NCI-H1694 treated with DMSO at 0.1 percent for 48 hours (cell line): Measurements from ENCODE around the gene NRIP2.
A peak's percentile ranks its signal among the peaks of the same experiment; 100 is the strongest.

Experiments used
- DNase-seq: peaks from one replicate; lab custom pipeline; 2025; lab: John Stamatoyannopoulos, UW

NRIP2 gene

DNA sequence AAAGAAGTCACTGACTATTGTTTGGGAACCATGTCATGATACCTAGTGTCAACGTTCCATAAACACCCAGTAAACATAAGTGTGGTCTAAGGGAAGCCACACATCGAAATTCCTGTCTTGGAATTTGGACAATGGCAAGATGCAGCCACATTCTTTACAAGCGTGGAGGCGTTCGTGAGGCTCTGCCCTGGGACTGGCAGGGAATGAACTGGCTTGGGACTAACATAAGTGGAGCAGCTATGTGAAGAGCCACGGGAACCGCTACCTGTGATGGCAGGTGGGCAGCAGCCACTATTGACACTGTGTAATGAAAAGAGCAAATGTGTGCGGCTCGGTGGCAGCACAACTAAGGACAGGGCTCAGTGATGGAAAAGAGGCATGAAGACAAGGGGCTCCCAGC lies 10.0 kb upstream of the NRIP2 start:
- no peak for DNase-seq

DNA sequence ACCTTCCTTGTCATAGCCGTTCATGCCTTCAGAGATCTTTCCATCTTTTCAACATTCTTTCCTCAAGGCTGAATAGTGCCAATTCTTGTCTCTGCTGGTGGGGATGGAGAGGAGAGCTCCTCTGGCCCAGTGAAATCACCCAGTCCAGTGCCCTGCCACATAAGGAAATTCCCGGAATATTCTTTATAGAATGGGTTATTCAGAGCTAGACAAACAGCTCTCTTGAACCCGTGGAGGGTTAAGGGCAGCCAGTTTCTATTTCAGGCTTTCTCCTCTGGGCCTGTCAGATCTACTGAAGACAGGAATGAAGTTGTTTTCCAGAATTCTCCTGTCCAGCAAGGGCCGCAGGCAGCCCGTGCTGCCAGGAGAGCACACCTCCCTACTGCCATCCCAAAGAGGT lies 8.1 kb upstream of the NRIP2 start:
- DNase-seq = no peak

DNA sequence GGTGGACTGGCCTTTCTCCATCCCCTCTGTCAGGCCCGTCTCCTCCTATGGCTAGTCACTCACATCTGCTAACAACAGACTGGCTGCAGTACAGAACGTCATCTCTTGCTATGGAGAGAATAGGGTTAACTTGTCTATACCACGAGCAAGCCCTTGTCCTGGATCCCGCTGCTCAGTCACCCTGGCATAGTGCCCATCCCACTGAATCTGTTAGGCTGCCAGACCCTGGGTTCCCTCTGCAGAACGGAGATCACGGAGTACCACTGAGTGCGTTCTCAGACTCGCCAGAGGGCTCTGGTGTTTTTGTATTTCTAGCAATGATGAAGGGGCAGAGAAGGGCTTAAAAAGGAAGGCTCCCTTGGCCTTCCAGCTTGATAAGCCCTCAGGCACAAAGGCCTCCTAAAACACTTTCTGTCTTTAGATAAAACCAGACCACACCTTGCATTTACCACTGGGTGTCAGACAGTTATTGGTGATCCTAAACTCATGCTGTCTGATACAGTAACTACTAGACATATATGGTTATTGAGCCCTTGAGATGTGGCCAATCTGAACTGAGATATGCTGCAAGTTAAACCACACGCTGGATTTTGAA lies 6.3 kb upstream of the NRIP2 start:
- DNase-seq = peak; percentile 43

DNA sequence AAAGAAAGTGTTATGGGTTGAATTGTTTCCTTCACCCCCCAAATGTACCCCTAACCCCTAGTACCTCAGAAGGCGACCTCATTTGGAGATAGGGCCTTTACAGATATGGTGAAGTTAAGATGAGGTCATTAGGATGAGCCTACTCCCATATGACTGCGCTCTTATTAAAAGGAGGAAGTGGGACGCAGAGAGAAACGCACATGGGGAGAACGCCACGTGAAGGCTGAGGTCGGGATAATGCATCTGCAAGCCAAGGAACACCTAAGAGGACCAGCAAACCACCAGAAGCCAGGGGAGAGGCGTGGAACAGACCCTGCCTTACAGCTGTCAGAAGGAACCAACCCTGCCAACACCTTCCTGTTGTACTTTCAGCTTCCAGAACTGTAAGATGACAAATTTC lies 1.7 kb upstream of the NRIP2 start:
- no peak for DNase-seq

DNA sequence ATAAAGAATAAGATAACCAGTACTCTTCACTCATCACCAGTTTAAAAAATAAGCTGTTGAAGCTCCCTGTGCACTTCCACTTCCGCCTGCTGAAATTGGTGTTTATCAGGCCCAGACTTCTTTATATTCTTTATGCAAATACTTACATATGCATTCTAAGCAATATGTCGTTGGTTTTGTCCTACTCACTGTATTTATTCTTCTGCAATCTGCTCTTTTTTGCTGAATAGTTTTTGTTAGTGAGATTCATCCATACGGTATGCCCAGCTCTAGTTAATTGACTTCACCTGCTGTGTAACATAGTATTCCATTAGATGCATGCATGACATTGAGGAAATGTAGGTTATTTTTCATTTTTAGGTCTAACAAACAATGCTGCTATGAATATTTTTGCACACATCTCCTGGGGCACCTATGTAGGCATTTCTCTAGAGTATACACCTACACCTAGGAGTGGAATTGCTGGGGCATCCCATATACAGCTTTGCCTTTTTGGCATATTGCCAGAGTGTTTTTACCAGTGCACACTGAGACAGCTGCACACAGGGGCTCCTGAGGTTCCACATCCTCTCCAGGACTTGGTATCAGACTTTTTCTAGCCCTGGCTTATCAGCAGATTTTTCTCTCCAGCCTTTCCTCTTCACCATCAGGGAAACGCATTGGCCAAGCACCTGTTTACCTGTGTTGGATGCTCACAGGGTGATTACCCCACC lies 1.0 kb upstream of the NRIP2 start:
- DNase-seq = no peak

DNA sequence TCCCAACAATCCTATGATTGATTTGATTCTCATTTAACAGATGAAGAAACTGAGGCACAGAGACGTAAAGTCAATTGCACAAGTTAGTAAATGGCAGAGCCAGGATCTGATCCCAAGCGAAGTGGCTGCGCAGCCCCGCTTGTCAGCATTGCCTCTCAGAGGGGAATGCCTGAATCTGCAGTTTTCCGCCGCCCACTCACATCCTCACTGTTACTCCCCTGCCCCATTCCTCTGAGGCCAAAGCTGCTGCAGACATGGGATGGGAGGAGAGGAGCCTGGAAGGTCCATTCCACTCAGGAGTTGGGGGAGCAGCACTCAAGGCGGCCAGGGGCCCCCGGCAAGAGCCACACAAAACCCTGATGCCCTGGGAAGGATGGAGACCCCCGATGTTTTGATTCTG lies 1.0 kb downstream of the NRIP2 start:
- DNase-seq = no peak

DNA sequence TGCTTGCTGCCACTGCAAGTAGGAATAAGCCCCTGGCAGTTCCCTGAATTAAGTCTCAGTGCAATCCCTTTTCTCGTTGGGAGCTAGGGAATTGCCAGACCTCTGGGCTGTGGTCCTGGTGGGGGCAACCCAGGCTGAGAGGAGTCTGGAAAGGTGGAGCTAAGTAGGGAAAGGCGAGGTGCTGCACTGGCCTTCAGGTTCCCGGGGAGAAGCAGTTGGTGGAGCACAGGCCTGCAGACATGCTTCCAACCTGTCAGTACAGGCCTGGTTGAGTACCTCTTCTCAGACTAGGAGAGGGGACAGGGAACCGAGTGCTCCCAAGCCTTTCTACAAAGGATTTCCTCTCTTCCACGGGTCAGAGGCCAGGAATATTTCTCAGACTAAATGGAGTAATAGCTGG lies 1.5 kb downstream of the NRIP2 start:
- DNase-seq = no peak

DNA sequence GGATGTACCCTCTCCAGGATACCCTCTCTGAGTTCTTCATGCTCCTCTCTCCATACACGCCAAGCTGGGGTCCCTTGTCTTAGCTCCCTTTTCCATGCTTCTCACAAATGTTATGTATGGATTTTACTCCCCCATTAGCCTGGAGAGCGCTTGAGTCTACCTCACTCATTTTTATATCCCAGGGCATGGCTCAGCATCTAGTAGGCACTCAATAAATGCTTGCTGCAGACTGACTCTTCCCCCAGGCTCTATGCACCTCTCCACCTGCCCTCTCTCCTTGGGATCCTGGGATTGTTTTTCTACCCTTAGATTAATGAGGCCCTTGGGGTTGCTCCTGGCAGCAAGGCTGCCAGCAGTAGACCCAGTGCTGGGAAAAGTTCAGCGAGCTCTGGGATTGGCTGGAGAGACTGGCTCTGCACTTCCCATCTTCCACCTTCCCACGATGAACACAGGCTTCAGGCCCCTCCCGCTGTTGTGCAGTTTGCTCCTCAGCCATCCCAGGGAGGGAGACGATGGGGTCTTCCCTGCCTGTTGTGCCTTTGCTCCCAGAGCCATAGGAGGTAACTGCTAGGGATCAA lies 2.2 kb downstream of the NRIP2 start:
- DNase-seq = no peak

DNA sequence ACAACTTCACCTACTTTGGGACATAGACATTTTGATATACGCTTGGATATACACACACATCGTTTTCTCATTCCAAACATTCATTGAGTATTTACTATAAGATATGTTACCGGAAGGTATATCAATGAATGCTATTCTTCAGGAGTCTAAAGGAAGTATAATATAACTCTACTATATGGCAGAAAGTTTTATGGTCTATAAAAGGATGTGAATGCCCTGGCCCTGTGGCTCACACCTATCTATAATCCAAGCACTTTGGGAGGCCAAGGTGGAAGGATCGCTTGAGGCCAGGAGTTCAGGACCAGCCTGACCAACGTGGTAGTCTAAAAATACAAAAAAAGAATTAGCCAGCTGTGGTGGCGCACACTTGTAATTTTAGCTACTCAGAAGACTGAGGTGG lies 5.6 kb downstream of the NRIP2 start:
- no peak for DNase-seq

DNA sequence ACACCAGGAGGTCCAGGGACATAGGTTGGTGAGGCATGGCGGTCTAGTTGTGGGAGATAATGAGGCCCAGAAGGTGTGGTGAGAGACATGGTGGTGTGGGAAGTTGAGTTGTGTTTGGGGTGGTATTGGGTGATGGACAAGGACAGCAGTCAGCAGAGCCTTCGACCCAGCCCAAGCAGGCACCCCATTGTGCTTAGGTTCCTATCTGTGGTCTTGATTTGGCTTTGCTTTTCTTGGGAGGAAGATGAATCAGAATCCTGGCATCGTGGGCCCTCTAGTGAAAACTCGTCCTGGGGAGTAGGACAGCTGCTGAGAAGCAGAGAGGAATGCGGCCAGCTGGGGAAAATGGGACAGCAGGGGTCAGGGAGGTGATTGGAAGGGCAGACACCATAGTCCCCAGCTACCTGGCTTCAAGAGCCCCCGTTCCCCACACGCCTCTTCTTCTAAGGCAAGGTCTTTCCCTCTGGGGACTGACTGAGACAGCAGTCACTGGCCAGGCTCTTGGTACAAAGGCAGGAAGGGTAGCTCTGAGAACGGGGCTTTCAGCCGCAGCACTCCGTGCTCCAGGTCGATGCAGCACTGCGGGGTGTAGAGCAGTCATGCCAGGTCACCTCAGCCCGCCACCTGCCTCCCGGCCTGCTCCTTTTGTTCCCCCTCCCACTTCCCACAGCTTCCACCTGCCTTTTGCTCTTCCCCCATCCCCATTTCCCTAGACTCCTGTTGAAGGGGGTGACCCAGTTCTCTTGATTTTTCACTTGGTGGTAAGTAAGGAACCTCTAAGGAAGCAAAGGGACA lies 7.9 kb downstream of the NRIP2 start:
- DNase-seq = no peak

DNA sequence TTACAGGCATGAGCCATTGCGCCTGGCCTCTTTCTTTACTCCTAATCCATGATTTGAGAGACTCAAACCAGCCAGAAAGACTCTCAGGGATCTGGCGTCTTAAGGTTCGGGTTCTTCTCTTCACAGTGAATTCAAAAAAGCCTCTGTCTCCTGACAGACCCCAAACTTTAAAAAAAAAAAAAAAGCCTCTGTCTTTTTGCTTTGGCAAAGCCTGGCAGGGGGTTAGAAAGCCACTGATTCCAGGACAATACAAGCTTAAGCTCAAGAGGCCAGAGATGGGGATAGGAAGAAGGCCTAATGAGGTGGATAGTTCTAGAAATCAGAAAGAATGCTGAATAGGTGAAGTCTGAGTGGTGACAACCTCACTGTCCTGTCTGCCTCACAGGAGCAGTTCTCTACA lies 8.8 kb downstream of the NRIP2 start:
- DNase-seq = no peak

DNA sequence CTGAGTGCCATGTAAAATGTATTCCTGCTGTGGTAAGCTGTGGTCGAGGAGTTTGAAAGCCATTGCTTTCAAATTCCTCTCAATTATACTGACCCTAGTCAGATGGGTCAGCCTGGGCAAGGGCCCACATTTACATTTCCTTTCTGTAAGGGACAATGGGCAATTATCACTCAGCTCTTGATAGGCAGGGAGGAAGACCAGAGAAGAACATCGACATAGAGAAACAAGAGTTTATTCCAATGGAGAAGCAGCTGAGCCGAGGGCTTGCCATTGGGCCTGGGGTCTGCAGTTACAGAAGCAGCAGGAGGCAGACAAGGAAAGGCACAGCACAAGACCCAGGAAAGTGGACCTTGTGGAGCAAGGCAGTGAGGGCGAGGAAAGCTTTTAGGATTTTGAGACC lies 9.7 kb downstream of the NRIP2 start:
- DNase-seq = no peak

DNA sequence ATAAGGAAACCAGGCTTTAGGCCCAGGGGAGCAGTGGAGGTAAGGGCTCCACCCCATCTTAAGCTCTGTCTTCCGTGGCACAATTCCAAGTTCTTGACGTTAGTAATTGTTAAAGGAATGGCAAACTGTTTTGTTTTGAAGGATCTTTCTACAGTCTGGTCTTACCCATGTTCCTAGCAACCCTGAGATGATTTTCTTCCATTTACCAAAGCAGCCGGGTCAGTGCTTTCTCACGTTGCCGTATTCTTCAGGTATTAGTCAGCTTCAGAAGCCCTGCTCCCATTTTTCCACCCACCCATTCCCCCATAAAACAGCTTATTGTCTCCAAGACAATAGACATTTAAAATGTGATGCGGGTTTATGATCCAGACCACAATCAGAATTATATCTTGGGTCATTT lies 10.3 kb downstream of the NRIP2 start:
- no peak for DNase-seq

DNA sequence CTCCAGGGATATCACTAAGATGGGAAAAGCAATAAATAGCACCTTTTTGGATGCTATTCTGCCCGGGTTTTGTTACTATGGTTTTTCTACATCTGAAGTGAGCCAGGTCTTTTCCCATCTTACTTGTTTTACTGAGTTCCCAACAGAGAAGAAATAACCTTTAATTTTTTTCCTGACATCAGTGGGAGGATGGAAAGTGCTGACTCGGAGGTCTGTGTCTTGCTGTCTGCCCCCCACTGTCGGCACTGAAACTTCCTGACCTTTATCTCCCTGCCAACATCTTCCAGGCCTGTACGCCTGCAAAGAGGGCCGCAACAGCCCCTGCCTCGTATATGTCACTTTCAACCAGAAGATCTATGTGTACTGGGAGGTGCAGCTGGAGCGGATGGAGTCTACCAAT lies 11.4 kb downstream of the NRIP2 start:
- DNase-seq = no peak

DNA sequence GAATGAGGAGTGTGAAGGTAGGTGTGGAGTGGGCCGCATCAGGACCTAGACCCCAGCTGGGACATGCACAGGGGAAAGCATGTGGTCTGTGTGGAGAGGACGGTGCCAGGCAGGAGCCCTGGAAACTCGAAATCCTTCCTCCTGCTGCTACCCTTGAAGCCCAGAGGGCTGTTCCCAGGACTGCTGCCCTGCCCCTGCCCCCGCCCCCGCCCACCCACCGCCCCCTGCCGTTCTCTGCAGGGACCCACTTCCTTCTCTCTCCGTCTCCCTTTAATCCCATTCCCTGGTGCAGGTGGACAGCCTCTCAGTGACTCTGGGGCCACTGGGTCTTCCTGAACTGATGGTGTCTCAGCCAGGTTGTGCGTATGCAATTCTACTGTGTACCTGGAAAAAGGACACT lies 14.4 kb downstream of the NRIP2 start:
- no peak for DNase-seq

DNA sequence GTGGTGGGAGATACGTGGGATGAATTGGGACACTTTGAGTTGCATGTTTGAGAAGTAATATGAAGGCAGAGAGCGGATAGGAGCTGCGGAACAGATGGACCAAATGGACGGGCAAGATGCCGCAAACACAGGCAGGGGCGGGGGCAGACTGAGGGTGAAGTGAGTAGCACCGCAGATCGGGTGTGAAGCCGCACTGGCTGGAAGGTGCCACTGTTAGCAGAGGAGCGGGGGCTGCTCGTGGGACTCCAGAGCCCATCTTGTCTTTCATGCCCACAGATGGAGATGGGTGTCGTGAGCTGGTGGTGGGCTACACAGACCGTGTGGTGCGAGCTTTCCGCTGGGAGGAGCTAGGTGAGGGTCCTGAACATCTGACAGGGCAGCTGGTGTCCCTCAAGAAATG lies 15.0 kb downstream of the NRIP2 start:
- no peak for DNase-seq

DNA sequence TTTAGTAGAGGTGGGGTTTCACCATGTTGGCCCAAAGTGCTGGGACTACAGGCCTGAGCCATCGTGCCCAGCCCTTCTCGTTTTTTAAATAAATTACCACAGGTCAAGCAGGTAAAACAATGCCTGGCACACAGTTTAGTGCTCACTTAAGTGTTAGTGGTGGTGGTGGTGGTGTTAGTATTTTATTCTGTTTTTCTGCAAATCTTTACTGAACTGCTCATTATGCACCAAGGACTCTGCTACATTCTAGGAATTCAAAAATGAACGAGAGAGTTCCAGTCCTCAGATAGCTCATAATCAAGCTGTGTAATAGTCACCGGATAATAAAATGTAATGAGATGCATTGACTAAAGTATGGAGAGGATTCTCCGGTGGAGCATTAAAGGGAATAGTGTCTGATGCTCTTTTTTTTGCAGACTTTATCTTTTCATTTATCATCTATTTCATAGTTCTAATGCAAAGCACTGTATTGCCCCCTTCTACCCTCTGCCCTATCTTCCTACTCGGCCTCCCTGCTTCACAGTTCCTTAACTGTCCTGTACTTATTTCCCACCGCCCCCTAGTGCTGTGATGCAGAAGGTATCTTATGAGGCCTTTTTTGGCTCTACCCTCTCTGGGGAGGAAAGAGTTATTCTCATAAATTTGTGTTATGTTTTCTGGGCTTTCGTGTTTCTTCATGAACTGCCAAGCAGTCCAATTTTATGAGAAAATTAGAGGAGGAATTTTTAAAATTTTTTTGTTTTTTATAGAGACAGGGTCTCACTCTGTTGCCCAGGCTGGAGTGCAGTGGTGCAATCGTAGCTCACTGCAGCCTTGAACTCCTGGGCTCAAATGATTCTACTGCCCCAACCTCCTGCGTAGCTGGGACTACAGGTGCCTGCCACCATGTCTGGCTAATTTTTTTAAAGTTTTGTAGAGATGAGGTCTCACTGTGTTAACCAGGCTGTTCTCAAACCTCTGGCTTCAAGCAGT lies 21.3 kb downstream of the NRIP2 start:
- peak; percentile 72 for DNase-seq

DNA sequence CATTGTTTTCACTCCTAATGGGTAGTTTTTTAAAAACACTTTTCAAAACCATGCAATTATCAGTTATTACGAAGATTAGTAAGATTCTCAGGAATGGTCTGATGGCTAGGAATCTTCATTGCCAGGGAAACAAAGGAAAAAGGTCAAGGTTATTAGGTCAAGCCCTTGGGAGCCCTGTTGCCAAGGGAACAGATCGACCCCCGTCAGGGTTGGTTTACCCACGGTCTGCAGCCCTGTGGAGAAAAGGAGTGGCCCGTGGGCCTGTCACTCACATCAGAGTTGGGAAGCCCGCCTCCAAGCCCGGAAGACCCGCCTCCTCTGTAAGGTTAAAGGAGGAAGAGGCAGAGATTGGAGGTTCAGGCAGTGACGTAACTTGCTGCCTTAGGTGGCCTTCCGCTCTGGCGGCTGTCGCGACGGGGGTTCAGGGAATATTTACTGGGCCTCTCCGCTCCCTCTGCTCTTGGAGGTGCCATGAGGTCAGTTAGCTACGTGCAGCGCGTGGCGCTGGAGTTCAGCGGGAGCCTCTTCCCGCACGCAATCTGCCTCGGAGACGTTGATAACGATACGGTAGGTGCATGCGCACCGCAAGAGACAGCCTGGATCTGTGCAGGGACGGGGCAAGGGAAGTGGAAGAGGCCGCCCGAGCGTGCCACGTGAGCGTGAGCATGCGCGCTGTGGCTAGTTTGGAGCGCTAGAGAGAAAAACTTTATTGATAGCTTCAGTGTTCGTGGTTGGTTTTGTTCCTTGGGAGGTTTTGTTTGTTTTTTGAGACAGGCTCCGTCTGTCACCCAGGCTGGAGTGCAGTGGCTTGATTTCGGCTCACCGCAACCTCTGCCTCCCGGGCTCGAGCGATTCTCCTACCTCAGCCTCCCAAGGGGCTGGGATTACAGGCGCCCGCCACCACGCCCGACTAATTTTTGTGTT lies 22.3 kb downstream of the NRIP2 start, which contains the start of gene ITFG2:
TSS of gene ITFG2 (plus strand) at position 379 of the 924 bp plus-strand sequence. CDS start at position 472, 93 bp downstream.
- peak; percentile 99 for DNase-seq

DNA sequence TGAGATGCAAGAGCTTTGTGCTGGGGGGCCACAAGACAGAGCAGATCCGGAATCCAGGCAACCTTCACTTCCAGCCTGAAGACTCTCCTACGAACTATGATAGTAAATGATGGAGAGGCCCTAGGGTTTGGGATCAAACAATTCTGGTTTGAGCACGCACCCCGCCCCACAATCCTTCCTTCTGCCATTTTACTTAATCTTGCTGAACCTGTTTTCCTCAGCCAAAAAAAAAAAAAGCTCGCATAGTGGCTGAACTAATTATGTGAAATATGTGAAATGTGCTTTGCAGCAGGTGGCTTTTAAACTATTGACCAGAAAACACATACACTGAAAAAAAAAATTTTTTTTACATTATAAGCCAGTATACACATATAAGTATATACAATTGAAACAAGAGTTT lies 23.0 kb downstream of the NRIP2 start:
- DNase-seq = no peak

DNA sequence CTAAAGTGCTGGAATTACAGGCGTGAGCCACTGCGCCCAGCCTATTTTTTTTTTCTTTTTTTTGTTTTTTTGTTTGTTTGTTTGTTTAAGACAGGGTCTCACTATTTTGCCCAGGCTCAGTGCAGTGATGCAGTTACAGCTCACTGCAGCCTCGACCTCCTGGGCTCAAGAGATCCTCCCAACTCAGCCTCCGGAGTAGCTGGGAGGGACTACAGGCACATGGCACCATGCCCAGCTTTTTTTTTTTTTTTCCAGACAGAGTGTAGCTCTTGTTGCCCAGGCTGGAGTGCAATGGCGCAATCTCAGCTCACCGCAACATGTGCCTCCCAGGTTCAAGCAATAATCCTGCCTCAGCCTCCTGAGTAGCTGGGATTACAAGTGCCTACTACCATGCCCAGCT lies 28.1 kb downstream of the NRIP2 start:
- DNase-seq = no peak

DNA sequence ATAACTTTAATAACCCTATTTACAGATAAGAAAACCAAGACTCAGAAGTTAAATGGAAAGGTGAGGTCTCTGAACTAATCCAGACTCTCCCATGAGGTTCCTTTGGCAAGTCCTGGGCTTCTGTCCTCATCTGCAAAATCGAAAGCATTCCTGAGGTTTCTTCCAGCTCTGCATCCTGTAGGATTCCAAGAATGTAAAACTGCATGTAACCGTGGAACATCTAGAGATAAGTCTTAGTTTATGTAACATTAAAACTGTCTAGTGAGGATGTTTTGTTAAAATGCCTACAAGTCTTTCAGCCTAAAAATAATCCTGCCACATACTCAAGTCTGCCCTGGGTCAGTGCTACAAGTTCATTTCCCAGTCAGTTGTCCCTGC lies 29.7 kb downstream of the NRIP2 start:
- no peak for DNase-seq
